Transverse colon (tissue), 4 donors: ENCODE measurements around the gene TXLNB. TPM values are rescaled to one million over a fixed set of nuclear protein-coding genes. Genes with fewer than 3 reads are reported as not detected.

Experiments used
- DNase-seq: peaks from one replicate; pipeline ENCODE4 v3.0.0-alpha.2; 2019
- H3K27ac ChIP-seq, 4 donors: fragments of 200-600 bp; sonication (generic); 2 replicates each; pipeline ENCODE4 v1.5.1; 2016 to 2018; ENCODE audit warnings: inconsistent platforms in 4 of 4
- H3K27me3 ChIP-seq: fragments of 200-600 bp; sonication (generic); 2 replicates; pipeline ENCODE4 v1.5.1; 2017; ENCODE audit warnings: inconsistent platforms
- H3K36me3 ChIP-seq, 4 donors: fragments of 200-600 bp; sonication (generic); 2 replicates each; pipeline ENCODE4 v1.5.1; 2017 to 2019; ENCODE audit warnings: inconsistent platforms in 4 of 4
- H3K4me1 ChIP-seq, 4 donors: fragments of 200-600 bp; sonication (generic); 2 replicates each; pipeline ENCODE4 v1.5.1; 2017 to 2020; ENCODE audit warnings: inconsistent platforms in 4 of 4
- H3K4me3 ChIP-seq, 4 donors: fragments of 200-600 bp; sonication (generic); 1 replicate in 1 of 4; 2 replicates in 3 of 4; pipeline versions ENCODE4 v1.5.1 to v1.6.1; 2017 to 2019; ENCODE audit warnings: inconsistent platforms in 4 of 4
- H3K9me3 ChIP-seq, 2 donors: fragments of 200-600 bp; sonication (generic); 2 replicates each; pipeline ENCODE4 v1.5.1; 2017 to 2019; ENCODE audit warnings: inconsistent platforms in 2 of 2
- EP300 ChIP-seq: sonication (generic); formaldehyde crosslinking; IDR thresholded peaks from one replicate; pipeline ENCODE4 v1.6.1; 2017; ENCODE audit warnings: antibody characterized with exemption, low read depth
- POLR2A ChIP-seq: fragments of 450-650 bp; IDR thresholded peaks from one replicate; pipeline ENCODE4 v1.6.1; 2016; ENCODE audit warnings: antibody characterized with exemption, mild to moderate bottlenecking, moderate library complexity
- POLR2AphosphoS5 ChIP-seq, 3 donors: sonication (generic); formaldehyde crosslinking; IDR thresholded peaks; one replicate each; pipeline ENCODE4 v1.6.1; 2016; ENCODE audit warnings: antibody characterized with exemption in 3 of 3
- WGBS, 2 donors: methylation state at CpG; one replicate each; pipeline ENCODE4 v1.1.5; 2018; ENCODE audit warnings: low coverage in 1 of 2; 5-methylcytosine and 5-hydroxymethylcytosine counted together
- in situ Hi-C, 4 donors: fragments of 200-750 bp; cut with MboI; loops; one replicate each; pipeline versions ENCODE4 v1.15.0 to v1.15.1; 2017; ENCODE audit warnings: low sequenced_read_pairs in 3 of 4, low pct_ligation_motif_present in 1 of 4, low pct_unique_long_range_greater_than_20kb in 1 of 4
- intact Hi-C: fragments of 100-400 bp; cut with DNase I; formaldehyde crosslinking; loops from one replicate; pipeline ENCODE4 v1.15.1; 2023; ENCODE audit warnings: low total_unique reads
- total RNA-seq, 4 donors: library from RNA; depleted of rRNA; stranded (reverse); fragments of >200 nt; gene quantifications; one replicate each; pipeline ENCODE4 v1.1.0, GENCODE V29; 2016
- TF ChIP-seq, protein P1 (sequence below), 5 experiments: fragments of 200-600 bp in 3 of 5; fragments of 450-650 bp in 2 of 5; sonication (generic) in 3 of 5; IDR thresholded peaks; 1 replicate in 2 of 5; 2 replicates in 3 of 5; pipeline ENCODE4 v1.5.1; 2016 to 2017; ENCODE audit warnings: antibody characterized with exemption in 5 of 5, inconsistent platforms in 3 of 5, mild to moderate bottlenecking in 2 of 5, moderate library complexity in 1 of 5

TXLNB gene
- total RNA-seq, 4 donors from 2014 or later, result 0.27 to 6.6 (median 2.1) TPM; not detected in 1

DNA sequence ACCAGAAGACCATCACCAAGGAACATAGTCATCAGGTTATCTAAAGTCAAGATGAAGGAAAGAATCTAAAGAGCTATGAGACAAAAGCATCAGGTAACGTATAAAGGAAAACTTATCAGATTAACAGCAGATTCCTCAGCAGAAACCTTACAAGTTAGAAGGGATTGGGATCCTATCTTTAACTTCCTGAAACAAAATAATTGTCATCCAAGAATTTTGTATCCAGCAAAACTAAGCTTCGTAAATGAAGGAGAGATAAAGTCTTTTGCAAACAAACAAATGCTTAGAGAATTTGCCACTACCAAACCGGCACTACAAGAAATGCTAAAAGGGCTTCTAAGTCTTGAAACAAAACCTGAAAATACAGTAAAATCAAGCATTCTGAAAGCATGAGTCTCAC lies 86.0 kb downstream of the TXLNB start:
- H3K27me3 ChIP-seq, result no peaks in the 10 kb centered on the region
- intact Hi-C loops (no loop called here), in situ Hi-C loops (no loop called here)
- no peaks in the 10 kb centered on the region for H3K4me1 ChIP-seq
- H3K27ac ChIP-seq, result no peak overlapping the region
- 92 to 95% methylated on average over 3 of the region's 3 CpGs for WGBS, 2 donors
- H3K36me3 ChIP-seq, result no peaks in the 10 kb centered on the region
- no peak overlapping the region for H3K4me3 ChIP-seq
- TF ChIP-seq POLR2AphosphoS5 (IDR thresholded peaks at IDR 0.05) (no peak), EP300 (no peak), POLR2A (no peak)
- TF ChIP-seq, protein P1, sequence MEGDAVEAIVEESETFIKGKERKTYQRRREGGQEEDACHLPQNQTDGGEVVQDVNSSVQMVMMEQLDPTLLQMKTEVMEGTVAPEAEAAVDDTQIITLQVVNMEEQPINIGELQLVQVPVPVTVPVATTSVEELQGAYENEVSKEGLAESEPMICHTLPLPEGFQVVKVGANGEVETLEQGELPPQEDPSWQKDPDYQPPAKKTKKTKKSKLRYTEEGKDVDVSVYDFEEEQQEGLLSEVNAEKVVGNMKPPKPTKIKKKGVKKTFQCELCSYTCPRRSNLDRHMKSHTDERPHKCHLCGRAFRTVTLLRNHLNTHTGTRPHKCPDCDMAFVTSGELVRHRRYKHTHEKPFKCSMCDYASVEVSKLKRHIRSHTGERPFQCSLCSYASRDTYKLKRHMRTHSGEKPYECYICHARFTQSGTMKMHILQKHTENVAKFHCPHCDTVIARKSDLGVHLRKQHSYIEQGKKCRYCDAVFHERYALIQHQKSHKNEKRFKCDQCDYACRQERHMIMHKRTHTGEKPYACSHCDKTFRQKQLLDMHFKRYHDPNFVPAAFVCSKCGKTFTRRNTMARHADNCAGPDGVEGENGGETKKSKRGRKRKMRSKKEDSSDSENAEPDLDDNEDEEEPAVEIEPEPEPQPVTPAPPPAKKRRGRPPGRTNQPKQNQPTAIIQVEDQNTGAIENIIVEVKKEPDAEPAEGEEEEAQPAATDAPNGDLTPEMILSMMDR (IDR thresholded peaks at IDR 0.05), result no peak
- H3K9me3 ChIP-seq, result peaks cover 11 to 23% of the 10 kb centered on the region in 2 donors
- DNase-seq, result no peak

DNA sequence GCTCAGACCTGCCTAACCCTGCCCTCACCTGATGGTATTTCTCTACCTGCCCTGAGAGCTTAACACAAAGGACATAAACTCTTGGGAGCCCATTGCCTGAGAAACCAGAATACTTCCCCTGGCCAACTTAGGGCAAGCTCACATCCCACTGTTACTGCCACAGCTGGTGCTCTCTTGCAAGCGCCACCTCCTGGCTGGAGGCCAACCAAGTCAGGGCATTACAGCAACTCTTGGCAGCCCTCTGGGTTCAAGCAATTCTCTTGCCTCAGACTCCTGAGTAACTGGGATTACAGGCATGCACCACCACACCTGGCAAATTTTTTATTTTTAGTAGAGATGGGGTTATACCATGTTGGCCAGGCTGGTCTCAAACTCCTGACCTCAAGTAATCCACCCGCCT lies 86.8 kb downstream of the TXLNB start:
- in situ Hi-C loops (no loop called here), intact Hi-C loops (no loop called here)
- peaks cover 7 to 19% of the 10 kb centered on the region in 2 donors for H3K9me3 ChIP-seq
- no peaks in the 10 kb centered on the region for H3K4me1 ChIP-seq
- no peaks in the 10 kb centered on the region for H3K36me3 ChIP-seq
- 86 to 96% methylated on average over 2 of the region's 2 CpGs for WGBS, 2 donors
- H3K27ac ChIP-seq, result no peak overlapping the region
- H3K4me3 ChIP-seq, result no peak overlapping the region
- DNase-seq, result no peak
- TF ChIP-seq, protein P1 (IDR thresholded peaks at IDR 0.05), result no peak
- TF ChIP-seq POLR2AphosphoS5 (IDR thresholded peaks at IDR 0.05) (no peak), EP300 (no peak), POLR2A (no peak)
- H3K27me3 ChIP-seq, result no peaks in the 10 kb centered on the region

DNA sequence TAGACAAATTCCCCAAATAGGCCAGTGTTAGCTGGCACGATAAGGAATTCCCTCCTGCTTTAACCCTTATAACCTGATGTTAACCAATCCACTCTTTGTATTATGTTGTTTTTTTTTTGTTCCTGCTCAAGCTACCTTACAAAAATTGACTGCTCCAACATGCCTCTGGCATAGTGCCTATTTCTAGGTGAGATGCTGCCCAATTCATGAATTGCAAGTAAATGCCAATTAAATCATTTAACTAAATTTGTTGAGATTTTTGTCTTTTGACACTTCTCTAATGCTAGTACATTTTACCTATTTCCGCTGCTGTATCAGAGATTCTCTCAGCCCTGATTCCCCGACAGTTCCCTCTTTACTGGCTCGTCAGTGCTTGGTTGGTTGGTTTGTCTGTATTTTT lies 90.4 kb downstream of the TXLNB start:
- Histone ChIP-seq H3K4me3 (no peak overlapping the region), H3K27ac (no peak overlapping the region), H3K27me3 (no peaks in the 10 kb centered on the region), H3K9me3 (peaks cover 2 to 9% of the 10 kb centered on the region in 2 donors), H3K4me1 (no peaks in the 10 kb centered on the region), H3K36me3 (no peaks in the 10 kb centered on the region)
- intact Hi-C loops (no loop called here), in situ Hi-C loops (no loop called here)
- TF ChIP-seq POLR2AphosphoS5 (IDR thresholded peaks at IDR 0.05), result no peak
- TF ChIP-seq EP300, result no peak
- TF ChIP-seq, protein P1 (IDR thresholded peaks at IDR 0.05), result no peak
- no peak for TF ChIP-seq POLR2A
- no peak for DNase-seq
- 91 to 94% methylated on average over 3 to 4 of the region's 4 CpGs for WGBS, 2 donors

DNA sequence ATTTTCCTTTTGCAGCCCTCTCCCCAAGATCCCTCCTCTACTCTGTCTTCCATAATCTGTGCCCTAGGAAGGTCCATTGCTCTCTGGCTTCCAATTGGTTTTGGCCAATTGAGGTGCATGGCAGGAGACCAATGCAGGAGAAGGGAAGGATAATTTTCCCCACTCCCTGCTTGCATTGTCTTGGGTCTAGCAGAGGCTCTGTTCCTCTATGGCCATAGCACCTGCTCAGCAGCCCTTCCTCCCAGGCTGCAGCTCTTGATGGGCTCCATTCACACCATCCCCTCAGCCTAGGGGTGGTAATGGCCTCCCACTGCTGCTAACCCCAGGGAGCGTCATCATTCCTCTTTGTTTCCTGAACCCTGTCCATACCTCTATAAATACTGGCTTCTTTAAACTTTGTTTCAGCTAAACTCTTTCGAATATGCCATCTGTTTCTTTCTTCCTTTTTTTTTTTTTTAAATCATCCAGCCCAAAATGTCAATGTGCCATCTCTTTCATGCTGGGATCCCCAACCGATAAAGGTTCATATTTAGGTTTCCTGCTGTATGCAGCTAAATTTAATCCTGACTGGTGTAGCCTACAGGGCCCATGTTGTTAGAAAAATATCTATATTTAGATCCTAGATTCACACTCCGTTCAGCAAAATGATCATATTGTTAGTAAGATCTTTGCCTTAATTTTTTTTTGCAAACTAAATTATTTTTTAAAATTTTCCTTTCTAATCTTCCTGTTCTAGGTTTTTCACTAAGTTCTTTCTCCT lies 93.1 kb downstream of the TXLNB start:
- WGBS, 2 donors, result 74 to 92% methylated on average over 4 of the region's 4 CpGs
- no peaks in the 10 kb centered on the region for H3K4me1 ChIP-seq
- in situ Hi-C loops, result no loop called here
- intact Hi-C loops, result no loop called here
- H3K27ac ChIP-seq, result no peak overlapping the region
- TF ChIP-seq, protein P1 (IDR thresholded peaks at IDR 0.05), result no peak
- no peak for TF ChIP-seq POLR2AphosphoS5 (IDR thresholded peaks at IDR 0.05)
- TF ChIP-seq POLR2A, result no peak
- TF ChIP-seq EP300, result no peak
- no peak overlapping the region for H3K4me3 ChIP-seq
- no peaks in the 10 kb centered on the region for H3K36me3 ChIP-seq
- no peak for DNase-seq
- no peaks in the 10 kb centered on the region for H3K9me3 ChIP-seq
- no peaks in the 10 kb centered on the region for H3K27me3 ChIP-seq
